Loucy (cell line): Measurements from ENCODE around the gene MCM8.

Source experiments
- H2AFZ ChIP-seq: fragments of 200-600 bp; sonication (generic); 2 replicates; pipeline ENCODE4 v1.6.0; 2016; ENCODE audit warnings: antibody characterized with exemption, mild to moderate bottlenecking, low read length, moderate library complexity
- H3F3A ChIP-seq: fragments of 200-600 bp; 2 replicates; pipeline ENCODE4 v1.6.0; 2016; ENCODE audit warnings: antibody characterized with exemption, low read depth, mild to moderate bottlenecking
- H3K27me3 ChIP-seq: fragments of 200-600 bp; sonication (generic); 2 replicates; pipeline ENCODE4 v1.6.1; 2014; ENCODE audit warnings: low read length, mild to moderate bottlenecking; ENCODE audit not compliant: insufficient read depth, poor library complexity, severe bottlenecking
- H3K36me3 ChIP-seq: fragments of 200-600 bp; sonication (generic); 2 replicates; pipeline ENCODE4 v1.6.1; 2016; ENCODE audit warnings: low read length; ENCODE audit not compliant: insufficient read depth
- H3K4me1 ChIP-seq: fragments of 200-600 bp; sonication (generic); 2 replicates; pipeline ENCODE4 v1.5.1; 2014; ENCODE audit warnings: low read length, mild to moderate bottlenecking; ENCODE audit not compliant: insufficient read depth, poor library complexity, severe bottlenecking
- H3K4me2 ChIP-seq: fragments of 200-600 bp; sonication (generic); 2 replicates; pipeline ENCODE4 v1.6.0; 2014; ENCODE audit warnings: antibody characterized with exemption, low read length, low read depth, mild to moderate bottlenecking; ENCODE audit not compliant: poor library complexity, severe bottlenecking
- H3K4me3 ChIP-seq: fragments of 200-600 bp; sonication (generic); 2 replicates; pipeline ENCODE4 v1.5.1; 2014; ENCODE audit warnings: low read length, mild to moderate bottlenecking, mixed read lengths; ENCODE audit not compliant: poor library complexity, severe bottlenecking
- H3K79me2 ChIP-seq: fragments of 200-600 bp; sonication (generic); 2 replicates; pipeline ENCODE4 v1.6.1; 2014; ENCODE audit warnings: low read length; ENCODE audit not compliant: insufficient read depth
- H3K9ac ChIP-seq: fragments of 200-600 bp; sonication (generic); 2 replicates; pipeline ENCODE4 v1.6.0; 2014; ENCODE audit warnings: mild to moderate bottlenecking, low read depth, low read length, moderate library complexity; ENCODE audit not compliant: poor library complexity, severe bottlenecking
- H3K9me2 ChIP-seq: fragments of 200-600 bp; sonication (generic); replicated peaks from 2 replicates; pipeline ENCODE4 v1.6.1; 2016; ENCODE audit warnings: low read depth, low read length, mixed read lengths
- H3K9me3 ChIP-seq: fragments of 200-600 bp; sonication (generic); 2 replicates; pipeline ENCODE4 v1.6.1; 2014; ENCODE audit warnings: mild to moderate bottlenecking, antibody characterized with exemption, low read length, low read depth; ENCODE audit not compliant: insufficient read depth
- H4K20me1 ChIP-seq: fragments of 200-600 bp; sonication (generic); 2 replicates; pipeline ENCODE4 v1.6.0; 2014; ENCODE audit warnings: antibody characterized with exemption, low read length, mild to moderate bottlenecking; ENCODE audit not compliant: insufficient read depth, poor library complexity, severe bottlenecking
- CTCF ChIP-seq: fragments of 200-600 bp; sonication (generic); conservative IDR thresholded peaks from 2 replicates; pipeline ENCODE4 v1.5.1; 2014; ENCODE audit warnings: mild to moderate bottlenecking, antibody characterized with exemption, low read length
- EZH2phosphoT487 ChIP-seq: fragments of 200-600 bp; IDR thresholded peaks from 2 replicates; pipeline ENCODE4 v1.6.1; 2018; ENCODE audit warnings: antibody characterized with exemption, mild to moderate bottlenecking, moderate library complexity, borderline replicate concordance

The MCM8 gene

DNA sequence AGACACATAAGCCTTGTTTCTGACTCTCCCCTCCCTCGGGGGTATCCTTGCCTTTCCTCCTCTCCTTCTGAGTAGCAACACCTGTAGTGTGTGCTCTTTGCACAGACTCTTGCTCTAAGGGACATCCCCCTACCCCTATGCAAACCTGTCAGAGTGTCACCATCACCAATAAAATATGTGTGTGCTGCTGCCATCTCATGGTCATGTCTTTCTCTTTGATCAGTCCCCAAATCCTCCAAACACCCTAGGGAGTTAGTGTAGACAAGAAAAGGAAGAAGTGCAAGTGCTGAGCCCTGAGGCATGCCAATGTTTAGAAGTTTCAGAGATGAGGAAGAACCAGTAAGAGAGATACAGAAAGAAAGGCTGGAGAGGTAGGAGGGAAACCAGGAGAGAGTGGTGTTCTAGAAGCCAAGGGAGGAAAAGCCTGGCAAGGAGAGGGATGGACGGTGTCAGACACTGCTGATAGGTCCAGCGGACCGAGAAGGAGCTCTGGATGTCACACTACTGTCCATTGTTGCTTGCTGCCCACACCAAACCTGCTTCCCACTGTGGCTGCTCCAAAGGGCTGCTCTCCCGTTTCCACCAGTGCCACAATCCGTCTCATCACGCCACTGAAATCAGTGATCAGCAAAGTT, 16.5 kb upstream of the MCM8 start:
- no peak overlapping the region for H3K4me2 ChIP-seq
- peaks cover 10% of the 10 kb centered on the region; the same call in 1 of the 2 replicates for H3K36me3 ChIP-seq
- H3K9me3 ChIP-seq, result no peaks in the 10 kb centered on the region
- peak overlapping the region; percentile 33; the same call in 1 of the 2 replicates for H2AFZ ChIP-seq
- no peak overlapping the region for H3K9ac ChIP-seq
- H3K4me3 ChIP-seq, result no peak overlapping the region
- H4K20me1 ChIP-seq, result no peaks in the 10 kb centered on the region
- H3F3A ChIP-seq, result no peaks in the 10 kb centered on the region
- peak; percentile 63 for TF ChIP-seq CTCF
- no peak for TF ChIP-seq EZH2phosphoT487
- H3K4me1 ChIP-seq, result no peaks in the 10 kb centered on the region
- no peaks in the 10 kb centered on the region for H3K27me3 ChIP-seq
- H3K9me2 ChIP-seq, result no peaks in the 10 kb centered on the region
- no peaks in the 10 kb centered on the region for H3K79me2 ChIP-seq

GRCh38 chr20:5935384-5935783, 15.1 kb upstream of the MCM8 start:
- Histone ChIP-seq H3K79me2 (no peaks in the 10 kb centered on the region), H3K9me3 (no peaks in the 10 kb centered on the region), H3F3A (no peaks in the 10 kb centered on the region), H3K9me2 (no peaks in the 10 kb centered on the region), H2AFZ (no peak overlapping the region), H3K4me3 (no peak overlapping the region), H3K4me1 (no peaks in the 10 kb centered on the region), H3K36me3 (peaks cover 20% of the 10 kb centered on the region; the same call in 1 of the 2 replicates), H3K4me2 (no peak overlapping the region), H3K9ac (no peak overlapping the region), H3K27me3 (no peaks in the 10 kb centered on the region), H4K20me1 (no peaks in the 10 kb centered on the region)
- TF ChIP-seq EZH2phosphoT487 (no peak), CTCF (no peak)

DNA sequence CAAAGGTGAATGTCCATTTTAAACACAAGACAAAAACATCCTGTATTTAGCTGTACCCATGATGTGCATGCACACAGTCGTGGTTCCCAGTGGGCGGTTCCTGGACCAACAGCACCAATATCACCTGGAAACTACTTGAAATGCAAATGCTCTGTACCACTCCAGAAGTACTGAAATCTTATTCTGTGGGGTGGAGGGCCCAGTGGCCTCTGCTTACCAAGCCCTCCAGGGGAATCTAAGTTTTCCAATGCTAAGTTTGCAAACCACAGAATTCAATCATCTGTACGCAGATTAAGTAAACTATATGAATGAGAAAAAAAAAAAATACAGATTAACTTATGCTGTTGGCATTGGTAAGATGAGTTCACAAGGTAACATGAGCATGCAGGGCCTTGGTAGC, 14.2 kb upstream of the MCM8 start:
- H4K20me1 ChIP-seq, result no peaks in the 10 kb centered on the region
- H3K9me3 ChIP-seq, result no peaks in the 10 kb centered on the region
- H3K9ac ChIP-seq, result no peak overlapping the region
- H2AFZ ChIP-seq, result no peak overlapping the region
- no peaks in the 10 kb centered on the region for H3F3A ChIP-seq
- TF ChIP-seq EZH2phosphoT487 (no peak), CTCF (no peak)
- H3K9me2 ChIP-seq, result no peaks in the 10 kb centered on the region
- H3K4me2 ChIP-seq, result no peak overlapping the region
- no peaks in the 10 kb centered on the region for H3K79me2 ChIP-seq
- peaks cover 26% of the 10 kb centered on the region; the same call in 1 of the 2 replicates for H3K36me3 ChIP-seq
- H3K4me3 ChIP-seq, result no peak overlapping the region
- no peaks in the 10 kb centered on the region for H3K27me3 ChIP-seq
- H3K4me1 ChIP-seq, result no peaks in the 10 kb centered on the region
